Naive thymus-derived CD8-positive, alpha-beta T cell (primary cell): ENCODE results near the gene ERCC6L. TPM values are rescaled to one million over a fixed set of nuclear protein-coding genes. Genes with fewer than 3 reads are reported as not detected.

Experiments used
- ATAC-seq, 2 donors: fragments of 150-1000 bp; cut with Tn5 transposase in 1 of 2; sonication (Bioruptor Pico), chemical (Tn5 transposase) in 1 of 2; 1 replicate in 1 of 2; 2 replicates in 1 of 2; pipeline ENCODE4 v1.10.0; 2021; ENCODE audit warnings: mild to moderate bottlenecking in 2 of 2, moderate library complexity in 2 of 2
- POLR2A ChIA-PET: fragments of 350-600 bp; sonication (Branson Sonifier 250); formaldehyde crosslinking; loops from one replicate; lab custom pipeline; 2021; ENCODE audit warnings: antibody characterized with exemption; lab: Charles Lee
- DNase-seq, 10 donors: peaks; one replicate each; pipeline versions ENCODE4 v3.0.0 to v3.0.0-alpha.2; 2020 to 2022
- H3K27ac Mint-ChIP-seq, 10 donors: one replicate each; pipeline ENCODE4 v1.8.0; 2020 to 2022; ENCODE audit warnings: mild to moderate bottlenecking in 10 of 10, mixed read lengths in 10 of 10, moderate library complexity in 4 of 10, inconsistent platforms in 1 of 10
- H3K27me3 Mint-ChIP-seq, 5 donors: one replicate each; pipeline ENCODE4 v1.8.0; 2021 to 2022; ENCODE audit warnings: mixed read lengths in 5 of 5
- H3K36me3 Mint-ChIP-seq, 3 donors: one replicate each; pipeline ENCODE4 v1.8.0; 2020 to 2022; ENCODE audit warnings: mixed read lengths in 3 of 3, mild to moderate bottlenecking in 2 of 3, inconsistent platforms in 1 of 3
- H3K4me1 Mint-ChIP-seq, 4 donors: one replicate each; pipeline ENCODE4 v1.8.0; 2021 to 2022; ENCODE audit warnings: mixed read lengths in 4 of 4
- H3K4me3 Mint-ChIP-seq, 10 donors: one replicate each; pipeline ENCODE4 v1.8.0; 2020 to 2022; ENCODE audit warnings: mild to moderate bottlenecking in 10 of 10, mixed read lengths in 10 of 10, moderate library complexity in 6 of 10, inconsistent platforms in 1 of 10
- H3K9me3 Mint-ChIP-seq, 9 donors: one replicate each; pipeline ENCODE4 v1.8.0; 2020 to 2022; ENCODE audit warnings: mixed read lengths in 9 of 9, mild to moderate bottlenecking in 3 of 9, inconsistent platforms in 1 of 9, moderate library complexity in 1 of 9
- polyA plus RNA-seq, 3 donors: library from polyadenylated mRNA; unstranded; fragments of 300-500 nt; fragmentation: Illumina TruSeq; gene quantifications; one replicate each; pipeline ENCODE4 v1.2.3, GENCODE V29; 2021
- total RNA-seq, 8 experiments: library from RNA in 2 of 8; stranded (reverse) in 2 of 8; gene quantifications; one replicate each; pipeline ENCODE4 v1.2.3 and lab custom pipeline; 2021 to 2026

ERCC6L gene, protein sequence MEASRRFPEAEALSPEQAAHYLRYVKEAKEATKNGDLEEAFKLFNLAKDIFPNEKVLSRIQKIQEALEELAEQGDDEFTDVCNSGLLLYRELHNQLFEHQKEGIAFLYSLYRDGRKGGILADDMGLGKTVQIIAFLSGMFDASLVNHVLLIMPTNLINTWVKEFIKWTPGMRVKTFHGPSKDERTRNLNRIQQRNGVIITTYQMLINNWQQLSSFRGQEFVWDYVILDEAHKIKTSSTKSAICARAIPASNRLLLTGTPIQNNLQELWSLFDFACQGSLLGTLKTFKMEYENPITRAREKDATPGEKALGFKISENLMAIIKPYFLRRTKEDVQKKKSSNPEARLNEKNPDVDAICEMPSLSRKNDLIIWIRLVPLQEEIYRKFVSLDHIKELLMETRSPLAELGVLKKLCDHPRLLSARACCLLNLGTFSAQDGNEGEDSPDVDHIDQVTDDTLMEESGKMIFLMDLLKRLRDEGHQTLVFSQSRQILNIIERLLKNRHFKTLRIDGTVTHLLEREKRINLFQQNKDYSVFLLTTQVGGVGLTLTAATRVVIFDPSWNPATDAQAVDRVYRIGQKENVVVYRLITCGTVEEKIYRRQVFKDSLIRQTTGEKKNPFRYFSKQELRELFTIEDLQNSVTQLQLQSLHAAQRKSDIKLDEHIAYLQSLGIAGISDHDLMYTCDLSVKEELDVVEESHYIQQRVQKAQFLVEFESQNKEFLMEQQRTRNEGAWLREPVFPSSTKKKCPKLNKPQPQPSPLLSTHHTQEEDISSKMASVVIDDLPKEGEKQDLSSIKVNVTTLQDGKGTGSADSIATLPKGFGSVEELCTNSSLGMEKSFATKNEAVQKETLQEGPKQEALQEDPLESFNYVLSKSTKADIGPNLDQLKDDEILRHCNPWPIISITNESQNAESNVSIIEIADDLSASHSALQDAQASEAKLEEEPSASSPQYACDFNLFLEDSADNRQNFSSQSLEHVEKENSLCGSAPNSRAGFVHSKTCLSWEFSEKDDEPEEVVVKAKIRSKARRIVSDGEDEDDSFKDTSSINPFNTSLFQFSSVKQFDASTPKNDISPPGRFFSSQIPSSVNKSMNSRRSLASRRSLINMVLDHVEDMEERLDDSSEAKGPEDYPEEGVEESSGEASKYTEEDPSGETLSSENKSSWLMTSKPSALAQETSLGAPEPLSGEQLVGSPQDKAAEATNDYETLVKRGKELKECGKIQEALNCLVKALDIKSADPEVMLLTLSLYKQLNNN
- total RNA-seq: under 1 TPM; 0.22 to 0.26 TPM
- under 1 TPM; 0.24 to 0.51 (median 0.38) TPM for polyA plus RNA-seq
- total RNA-seq (lab: John Stamatoyannopoulos, UW): 0.49 to 6.4 (median 2.9) reads per million in 6 experiments

DNA sequence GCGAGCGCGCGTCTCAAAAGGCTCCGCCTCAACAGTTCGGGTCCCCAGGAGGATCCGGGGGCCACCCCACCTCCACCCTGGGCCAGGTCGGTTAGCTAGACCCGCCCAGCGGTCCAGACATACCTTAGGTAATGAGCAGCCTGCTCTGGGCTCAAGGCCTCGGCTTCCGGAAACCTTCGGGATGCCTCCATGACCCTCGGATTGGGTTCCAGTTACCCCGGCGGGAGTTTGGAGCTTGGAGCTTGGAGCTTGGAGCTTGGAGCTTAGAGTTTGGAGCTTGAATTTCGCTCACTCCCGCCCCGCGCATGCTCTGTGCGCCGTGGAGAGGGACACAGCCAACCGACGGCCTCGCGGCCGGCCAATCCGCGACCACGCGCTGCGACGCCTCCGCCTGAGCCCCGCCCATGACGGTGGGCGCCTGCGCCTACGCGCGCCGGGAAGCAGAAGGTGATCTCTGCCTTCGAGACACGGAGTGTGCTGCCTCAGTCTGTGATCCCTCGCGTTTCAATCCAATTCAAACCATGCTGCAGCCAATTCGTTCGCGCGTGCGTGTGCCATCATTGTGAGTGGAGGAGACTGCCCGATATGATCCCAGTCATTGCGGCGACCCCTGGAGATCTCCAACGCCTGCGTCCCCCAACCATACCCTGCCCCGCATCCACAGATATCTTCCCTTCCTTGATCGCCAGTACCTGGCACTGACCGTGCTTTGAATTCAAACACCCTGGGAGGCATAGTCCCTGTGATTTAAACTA is at the start of gene ERCC6L:
Gene ERCC6L (minus strand): TSS at position 307 of the 755 bp plus-strand sequence. CDS start 116 bp downstream, at position 191.
- peak; percentile 62 to 89 (median 78) for DNase-seq
- Mint-ChIP-seq H3K27me3 (no peaks in the 10 kb centered on the region), H3K4me3 (peak within 1 kb of the TSS; percentile 49 to 83 (median 76)), H3K27ac (peak within 1 kb of the TSS in 8 of 10 donors; percentile 24 to 95 (median 65)), H3K4me1 (peaks cover 0 to 6% (median 2%) of the 10 kb centered on the region in 4 donors), H3K36me3 (no peaks in the 10 kb centered on the region), H3K9me3 (no peaks in the 10 kb centered on the region)
- POLR2A ChIA-PET: interaction anchor here (0.7 to 1.0 kb wide), 2 partner anchors 38 to 221 kb away, joined by 4 to 6 read pairs; partner anchors contain the start of gene RPS4X
- peak; percentile 98 to 99 for ATAC-seq

DNA sequence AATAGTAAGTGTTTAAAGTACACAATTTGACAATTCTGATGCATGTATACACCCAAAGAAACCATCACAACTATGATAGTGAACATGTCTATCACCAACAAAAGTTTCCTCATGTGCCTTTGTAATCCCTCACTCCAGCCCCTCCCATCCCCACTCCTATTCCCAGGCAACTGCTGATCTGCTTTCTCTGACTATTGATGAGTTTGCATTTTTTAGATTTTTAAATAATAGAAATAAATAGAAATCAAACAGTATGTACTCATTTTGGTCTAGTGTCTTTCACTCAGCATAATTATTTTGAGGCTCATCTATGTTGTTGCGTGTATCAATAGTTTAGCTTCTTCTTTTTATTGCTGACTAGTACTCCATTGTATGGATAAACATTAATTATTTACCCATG is 43.5 kb upstream of the ERCC6L start:
- Mint-ChIP-seq H3K36me3 (no peaks in the 10 kb centered on the region), H3K4me1 (no peaks in the 10 kb centered on the region), H3K9me3 (no peaks in the 10 kb centered on the region), H3K4me3 (no peak overlapping the region), H3K27me3 (peaks cover 0 to 6% (median 2%) of the 10 kb centered on the region in 5 donors), H3K27ac (no peak overlapping the region)
- POLR2A ChIA-PET: no interaction called here
- no peak for ATAC-seq
- no peak for DNase-seq

DNA sequence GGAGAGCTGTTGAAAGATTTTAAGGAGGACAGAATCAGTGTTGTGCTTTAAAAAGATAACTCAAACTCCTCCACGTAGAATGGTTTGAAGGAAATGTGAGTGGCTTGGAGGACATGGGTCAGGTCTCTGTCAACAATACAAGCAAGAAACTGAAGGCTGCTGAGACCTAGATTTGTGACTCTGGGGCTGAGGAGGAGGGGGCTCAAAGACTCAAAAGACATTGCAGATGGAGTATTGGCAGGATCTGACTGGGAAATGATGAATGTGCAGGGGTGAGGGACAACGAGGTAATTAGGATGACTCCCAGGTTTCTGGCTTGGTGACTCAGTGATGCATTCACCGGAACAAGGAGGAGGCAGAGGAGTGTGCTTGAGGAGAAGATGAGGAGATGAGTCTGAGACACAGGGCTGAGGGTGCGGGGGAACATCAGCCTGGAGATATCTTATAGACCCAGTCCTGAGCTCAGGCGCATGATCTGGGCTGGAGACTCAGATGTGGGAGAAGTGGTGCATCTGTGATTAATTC is 41.6 kb upstream of the ERCC6L start:
- Mint-ChIP-seq H3K27ac (peak overlapping the region in 1 of 10 donors; percentile 71), H3K36me3 (peaks cover 0 to 5% (median 0%) of the 10 kb centered on the region in 3 donors), H3K4me3 (no peak overlapping the region)

DNA sequence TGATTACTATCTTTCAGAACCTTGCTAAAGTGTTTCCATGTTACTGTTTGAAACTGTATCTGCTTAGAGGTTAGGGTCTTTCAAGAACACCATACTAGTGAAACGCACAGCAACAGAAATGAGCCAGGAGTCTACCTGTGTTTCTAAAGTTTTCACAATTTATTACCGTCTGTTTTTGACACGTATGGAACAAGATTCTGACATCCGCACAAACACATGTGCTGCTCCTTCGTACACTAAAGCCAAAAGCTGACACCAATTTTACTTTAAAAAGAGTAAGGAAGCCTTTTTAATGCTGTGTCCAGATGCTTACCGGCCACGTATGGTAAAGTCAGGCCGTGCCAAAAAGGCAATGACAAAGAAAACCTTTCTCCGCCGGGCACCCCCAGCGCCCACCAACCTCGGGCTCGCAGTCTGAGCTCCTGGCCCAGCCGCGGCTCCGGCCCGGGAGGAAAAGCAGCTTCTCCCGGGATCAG is 37.7 kb upstream of the ERCC6L start:
- H3K4me1 Mint-ChIP-seq: peaks cover 12 to 40% (median 33%) of the 10 kb centered on the region in 4 donors
- H3K4me3 Mint-ChIP-seq: peak overlapping the region; percentile 82 to 95 (median 89)
- peak; percentile 4 to 22 for ATAC-seq
- POLR2A ChIA-PET: interaction anchor here (1.0 to 2.0 kb wide), 7 partner anchors 8 to 1667 kb away, joined by 4 to 18 read pairs (median 6); partner anchors contain the start of genes ERCC6L, NAP1L2 and PIN4
- no peaks in the 10 kb centered on the region for H3K9me3 Mint-ChIP-seq
- no peak for DNase-seq
- peak overlapping the region; percentile 87 to 97 (median 95) for H3K27ac Mint-ChIP-seq
- peaks cover 5 to 44% (median 19%) of the 10 kb centered on the region in 3 donors for H3K36me3 Mint-ChIP-seq
- H3K27me3 Mint-ChIP-seq: peaks cover 0 to 6% (median 2%) of the 10 kb centered on the region in 5 donors

More for the DNA sequence above, 41.6 kb upstream of the ERCC6L start:
- no peak for DNase-seq
- POLR2A ChIA-PET: no interaction called here
- Mint-ChIP-seq H3K9me3 (no peaks in the 10 kb centered on the region), H3K4me1 (peaks cover 2 to 8% (median 6%) of the 10 kb centered on the region in 4 donors), H3K27me3 (peaks cover 0 to 6% (median 2%) of the 10 kb centered on the region in 5 donors)
- no peak for ATAC-seq

DNA sequence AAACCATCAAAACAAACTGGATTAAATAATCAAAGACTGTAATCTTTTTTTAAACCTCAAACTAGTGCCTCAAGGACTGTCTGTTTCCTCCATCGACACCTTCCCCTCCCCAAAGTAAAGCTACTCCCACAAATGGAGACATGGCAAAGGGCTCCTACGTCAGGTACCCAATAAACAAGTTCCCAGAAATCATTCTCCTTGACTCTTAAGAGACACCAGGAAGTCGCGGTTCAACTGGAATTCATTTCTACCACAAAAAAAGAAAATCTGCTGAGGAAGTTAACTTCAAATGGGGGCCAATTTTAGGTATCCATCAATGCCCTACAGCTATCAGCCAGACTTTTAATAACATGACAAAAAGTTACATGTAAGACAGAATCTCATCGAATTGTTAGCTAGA is 35.7 kb upstream of the ERCC6L start:
- H3K36me3 Mint-ChIP-seq: peaks cover 5 to 57% (median 19%) of the 10 kb centered on the region in 3 donors
- POLR2A ChIA-PET: no interaction called here

DNA sequence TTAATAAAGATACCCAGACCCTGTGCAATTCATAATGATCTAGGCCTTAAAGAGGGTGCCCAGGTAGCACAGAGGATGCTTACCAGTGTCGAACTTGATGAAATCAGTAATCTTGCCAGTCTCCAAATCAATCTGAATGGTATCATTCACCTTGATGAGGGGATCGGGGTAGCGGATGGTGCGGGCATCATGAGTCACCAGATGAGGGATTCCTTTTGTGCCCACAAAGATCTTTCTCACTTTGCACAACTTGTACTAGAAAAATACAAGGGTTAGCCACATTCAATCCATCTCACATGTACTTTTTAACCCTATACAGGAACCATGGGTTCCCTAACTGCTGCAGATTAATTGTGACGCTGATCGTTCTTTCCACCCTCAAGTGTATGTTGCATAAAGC is 34.9 kb upstream of the ERCC6L start:
- Mint-ChIP-seq H3K27me3 (no peaks in the 10 kb centered on the region), H3K36me3 (peaks cover 5 to 63% (median 19%) of the 10 kb centered on the region in 3 donors), H3K27ac (peak overlapping the region in 8 of 10 donors; percentile 9 to 90 (median 78)), H3K4me3 (peak overlapping the region in 6 of 10 donors; percentile 8 to 89 (median 42)), H3K4me1 (peaks cover 12 to 43% (median 36%) of the 10 kb centered on the region in 4 donors), H3K9me3 (no peaks in the 10 kb centered on the region)
- POLR2A ChIA-PET: no interaction called here
- no peak for DNase-seq
- no peak for ATAC-seq

More for the DNA sequence above, 35.7 kb upstream of the ERCC6L start:
- DNase-seq (no peak), ATAC-seq (no peak)
- H3K9me3 Mint-ChIP-seq: no peaks in the 10 kb centered on the region
- peak overlapping the region in 9 of 10 donors; percentile 25 to 92 (median 71) for H3K4me3 Mint-ChIP-seq
- peaks cover 0 to 1% (median 0%) of the 10 kb centered on the region in 5 donors for H3K27me3 Mint-ChIP-seq
- peak overlapping the region in 9 of 10 donors; percentile 69 to 96 (median 87) for H3K27ac Mint-ChIP-seq
- H3K4me1 Mint-ChIP-seq: peaks cover 12 to 43% (median 36%) of the 10 kb centered on the region in 4 donors

DNA sequence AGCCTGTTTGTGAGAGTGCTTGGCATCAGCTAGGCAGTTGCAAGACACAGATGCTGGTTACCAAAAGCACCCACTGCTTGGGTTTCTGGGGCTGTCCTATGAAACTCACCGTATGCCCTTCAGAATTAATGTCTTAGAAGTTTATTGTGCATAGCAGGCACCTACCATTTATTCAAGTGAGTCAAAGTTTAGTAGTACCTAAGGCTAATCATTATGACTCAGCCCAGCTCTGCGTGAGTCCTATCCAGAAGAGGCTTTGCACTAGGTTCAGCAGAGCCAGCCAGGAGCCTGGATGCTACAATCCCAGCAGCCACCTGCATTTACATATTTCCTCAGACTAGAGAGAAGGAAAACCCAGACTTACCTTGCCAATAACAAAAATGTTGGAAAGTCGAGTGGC is 34.0 kb upstream of the ERCC6L start:
- no peaks in the 10 kb centered on the region for H3K27me3 Mint-ChIP-seq
- peak overlapping the region in 3 of 10 donors; percentile 10 to 74 (median 20) for H3K27ac Mint-ChIP-seq
- H3K9me3 Mint-ChIP-seq: no peaks in the 10 kb centered on the region
- H3K4me1 Mint-ChIP-seq: peaks cover 12 to 43% (median 36%) of the 10 kb centered on the region in 4 donors
- no peak for DNase-seq
- H3K4me3 Mint-ChIP-seq: no peak overlapping the region
- no peak for ATAC-seq
- POLR2A ChIA-PET: no interaction called here
- H3K36me3 Mint-ChIP-seq: peaks cover 5 to 69% (median 20%) of the 10 kb centered on the region in 3 donors

DNA sequence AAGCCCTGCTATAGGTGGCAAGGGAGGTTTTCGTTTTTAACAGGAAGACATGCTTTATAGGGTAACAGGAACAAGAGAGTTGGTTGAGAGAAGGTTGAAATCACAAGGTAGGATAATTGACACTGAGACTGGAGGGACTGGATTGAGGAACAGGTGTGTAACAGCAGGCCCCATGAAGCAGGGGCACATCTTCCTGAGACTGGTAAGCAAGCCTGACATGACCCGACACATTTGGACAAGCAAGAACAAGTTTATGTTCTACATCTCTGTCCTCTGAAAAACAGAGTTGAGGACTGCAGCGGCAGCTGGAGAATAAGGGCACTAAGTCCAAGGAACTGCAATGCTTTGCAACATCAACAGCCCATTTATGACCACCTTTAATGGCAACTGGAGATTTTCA is 33.0 kb upstream of the ERCC6L start:
- Mint-ChIP-seq H3K9me3 (no peaks in the 10 kb centered on the region), H3K4me3 (no peak overlapping the region), H3K4me1 (peaks cover 12 to 43% (median 36%) of the 10 kb centered on the region in 4 donors), H3K27ac (peak overlapping the region in 7 of 10 donors; percentile 28 to 83 (median 54)), H3K36me3 (peaks cover 5 to 74% (median 24%) of the 10 kb centered on the region in 3 donors), H3K27me3 (no peaks in the 10 kb centered on the region)
- ATAC-seq (no peak), DNase-seq (no peak)
- POLR2A ChIA-PET: no interaction called here

DNA sequence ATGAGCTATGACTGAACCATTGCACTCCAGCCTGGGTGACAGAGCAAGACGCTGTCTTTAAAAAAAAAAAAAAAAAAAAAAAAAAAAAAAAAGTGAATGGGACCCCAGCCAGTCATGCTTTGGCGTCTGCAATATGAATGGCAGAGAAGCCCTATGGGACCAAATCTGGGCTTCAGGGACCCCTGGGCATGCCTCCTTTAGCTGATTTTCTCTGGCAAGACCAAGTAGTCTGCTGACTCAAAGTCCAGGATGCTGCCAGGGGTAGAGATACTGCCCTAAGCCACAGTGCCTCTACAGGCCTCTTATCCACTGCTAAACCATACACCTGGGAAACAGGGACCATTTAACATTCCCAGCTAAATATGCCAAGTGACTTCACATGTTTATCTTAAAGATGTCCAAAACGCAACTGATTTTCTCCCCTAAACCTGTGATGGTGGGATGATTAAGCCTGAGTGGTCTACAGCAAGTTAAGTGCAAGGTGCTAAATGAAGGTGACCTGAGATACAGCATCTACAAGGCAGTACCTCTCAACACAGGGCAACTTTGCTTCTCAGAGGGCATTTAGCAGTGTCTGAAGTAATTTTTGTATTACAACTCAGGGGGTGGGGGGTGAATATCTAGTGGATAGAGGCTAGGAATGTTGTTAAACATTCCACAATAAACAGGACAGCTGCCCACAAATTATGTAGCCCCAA is 32.4 kb upstream of the ERCC6L start:
- H3K4me3 Mint-ChIP-seq: no peak overlapping the region
- H3K27ac Mint-ChIP-seq: peak overlapping the region in 5 of 10 donors; percentile 45 to 77 (median 54)
- ATAC-seq (no peak), DNase-seq (no peak)
- POLR2A ChIA-PET: no interaction called here
- no peaks in the 10 kb centered on the region for H3K9me3 Mint-ChIP-seq
- peaks cover 12 to 43% (median 36%) of the 10 kb centered on the region in 4 donors for H3K4me1 Mint-ChIP-seq
- no peaks in the 10 kb centered on the region for H3K27me3 Mint-ChIP-seq
- peaks cover 5 to 74% (median 24%) of the 10 kb centered on the region in 3 donors for H3K36me3 Mint-ChIP-seq

DNA sequence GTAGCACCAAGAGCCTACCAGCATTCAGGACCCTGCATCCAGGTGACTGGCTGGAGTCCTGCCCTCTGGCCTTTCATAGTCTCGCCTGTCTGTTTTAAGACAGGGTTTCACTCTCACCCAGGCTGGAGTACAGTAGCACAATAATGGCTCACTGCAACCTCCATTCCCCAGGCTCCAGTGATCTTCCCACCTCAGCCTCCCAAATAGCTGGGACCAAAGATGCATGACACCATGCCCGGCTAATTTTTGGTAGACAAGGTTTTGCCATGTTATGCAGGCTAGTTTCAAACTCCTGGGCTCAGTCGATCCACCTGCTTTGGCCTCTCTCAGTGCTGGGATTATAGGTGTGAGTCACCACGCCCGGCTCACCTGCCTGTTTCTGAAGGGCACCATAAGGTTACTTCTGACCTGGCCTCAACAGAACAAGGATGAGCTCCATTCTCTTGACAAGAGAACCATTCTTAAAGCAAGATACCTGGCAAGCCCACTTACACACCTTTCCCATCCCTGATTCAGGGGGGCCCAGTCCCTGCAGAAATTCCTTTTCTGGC is 31.6 kb upstream of the ERCC6L start:
- H3K36me3 Mint-ChIP-seq: peaks cover 5 to 69% (median 24%) of the 10 kb centered on the region in 3 donors
- H3K4me3 Mint-ChIP-seq: no peak overlapping the region
- ATAC-seq: no peak
- no peak for DNase-seq
- H3K27ac Mint-ChIP-seq: peak overlapping the region in 4 of 10 donors; percentile 15 to 66 (median 52)
- POLR2A ChIA-PET: no interaction called here
- H3K4me1 Mint-ChIP-seq: peaks cover 10 to 35% (median 30%) of the 10 kb centered on the region in 4 donors
- no peaks in the 10 kb centered on the region for H3K27me3 Mint-ChIP-seq
- no peaks in the 10 kb centered on the region for H3K9me3 Mint-ChIP-seq
